GM21528 (cell line): Measurements from ENCODE around the gene ADAT3.

Experiments
- ATAC-seq: cut with Tn5 transposase; IDR thresholded peaks from one replicate; pipeline ENCODE4 v1.9.1; 2021; ENCODE audit warnings: mild to moderate bottlenecking, moderate library complexity; ENCODE audit not compliant: unreplicated experiment, low FRiP score

The ADAT3 gene

DNA sequence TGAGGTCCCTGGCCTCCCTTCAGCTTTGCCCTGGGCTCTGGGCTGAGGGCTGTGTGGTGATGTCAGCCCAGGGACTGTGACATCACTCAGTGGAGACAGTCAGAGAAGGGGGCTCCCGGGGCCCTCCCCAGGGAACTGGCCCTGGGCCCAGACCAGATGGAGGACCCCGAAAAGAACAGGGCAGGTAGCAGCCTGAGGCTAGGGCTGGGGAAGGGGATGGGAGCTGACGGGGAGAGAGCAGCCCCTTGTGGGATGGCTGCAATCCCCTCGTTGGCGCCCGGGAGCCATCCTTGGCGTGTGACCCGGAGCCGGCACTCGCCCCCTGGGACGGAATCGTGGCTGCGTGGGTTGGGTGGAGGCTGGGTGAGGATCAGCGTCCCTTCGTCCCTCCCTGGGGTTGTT lies 49.3 kb downstream of the ADAT3 start:
- ATAC-seq, result no peak

DNA sequence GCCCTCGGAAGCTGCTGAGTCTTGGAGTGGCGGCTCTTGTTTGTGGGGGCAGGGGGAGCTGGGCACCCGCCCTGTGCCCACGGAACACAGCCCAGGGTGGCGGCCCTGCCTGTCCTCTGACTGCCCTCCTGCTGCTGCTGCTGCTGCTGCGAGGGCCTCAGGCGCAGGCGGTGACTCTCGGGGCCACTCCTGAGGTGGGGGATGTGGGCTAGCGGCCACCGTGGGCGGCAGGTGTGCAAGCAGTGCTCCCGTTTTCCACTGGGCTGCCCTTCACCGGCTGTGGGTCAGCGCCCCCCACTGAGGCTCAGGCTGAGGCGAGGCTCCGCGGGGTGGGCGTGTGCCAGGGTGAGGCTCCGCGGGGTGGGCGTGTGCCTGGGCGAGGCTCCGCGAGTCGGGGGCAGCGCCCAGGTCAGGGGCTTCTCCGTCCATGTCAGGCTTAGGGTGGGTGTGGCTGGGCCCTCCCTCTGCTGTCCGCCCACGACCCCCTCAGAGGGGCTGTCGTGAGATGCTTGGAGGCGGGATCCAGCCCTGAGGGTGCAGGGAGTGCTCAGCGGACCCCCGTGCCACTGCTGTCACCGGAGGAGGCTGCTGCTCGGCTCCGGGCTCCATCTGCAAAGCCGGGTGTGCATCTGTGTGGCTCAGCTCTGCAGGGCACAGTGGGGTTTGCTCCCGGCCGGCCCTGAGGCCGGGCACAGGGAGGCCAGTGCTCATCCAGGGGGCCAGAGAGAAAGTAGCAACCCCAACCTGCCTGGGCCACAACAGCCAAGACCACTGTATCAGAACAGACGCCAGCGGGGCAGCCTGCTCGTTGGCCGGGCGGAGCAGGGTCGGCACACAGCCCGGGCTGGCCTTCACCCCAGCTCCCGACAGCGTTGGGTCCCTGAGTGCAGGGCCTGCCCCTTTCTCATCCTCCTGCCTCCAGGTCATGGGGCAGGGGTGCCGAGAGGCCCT lies 50.2 kb downstream of the ADAT3 start:
- no peak for ATAC-seq

DNA sequence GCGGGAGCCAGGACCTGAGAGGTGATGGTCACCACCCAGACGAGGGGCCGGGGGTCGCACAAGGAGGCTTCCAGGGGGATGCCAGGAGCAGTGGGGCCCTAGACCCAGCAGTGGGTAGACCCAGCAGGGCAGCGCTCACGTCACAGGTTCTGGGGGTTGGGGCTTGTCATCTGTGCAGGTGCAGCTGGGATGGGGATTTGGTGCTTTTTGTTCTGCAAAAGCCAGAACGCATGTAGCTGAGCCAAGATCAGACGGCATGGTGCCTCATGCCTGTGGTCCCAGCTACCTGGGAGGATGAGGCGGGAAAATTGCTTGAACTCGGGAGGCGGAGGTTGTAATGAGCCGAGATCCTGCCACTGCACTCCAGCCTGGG lies 50.9 kb downstream of the ADAT3 start:
- ATAC-seq, result no peak

DNA sequence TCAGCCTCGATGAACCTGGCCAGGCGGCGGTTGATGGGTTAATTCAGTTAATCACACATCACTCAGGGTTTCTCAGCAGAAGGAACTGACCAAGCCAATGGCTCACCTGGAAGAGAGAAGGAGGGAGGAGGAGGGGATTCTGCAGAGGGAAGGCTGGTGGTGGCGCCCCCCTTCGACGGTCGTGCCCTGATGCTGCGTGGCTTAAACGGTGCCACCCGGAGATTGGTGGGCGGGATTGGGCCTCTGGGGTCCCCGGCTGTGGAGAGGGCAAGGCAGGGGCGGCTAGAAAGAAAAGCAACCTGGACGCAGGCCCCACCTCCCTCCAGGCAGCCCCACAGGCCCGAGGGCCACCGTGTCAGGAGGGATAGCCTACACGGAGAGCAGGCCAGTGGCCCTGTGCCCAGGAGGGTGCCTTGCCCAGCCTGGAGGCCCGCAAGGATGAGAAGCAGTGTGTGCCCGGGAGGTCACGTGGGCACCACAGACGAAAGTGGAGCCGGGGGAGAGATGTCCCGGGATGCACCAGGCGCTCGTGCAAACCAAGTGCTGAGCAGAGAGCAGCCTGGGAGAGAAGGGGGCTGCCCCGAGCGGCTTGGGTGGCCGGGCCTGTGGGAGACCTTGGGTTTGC lies 51.8 kb downstream of the ADAT3 start:
- no peak for ATAC-seq

DNA sequence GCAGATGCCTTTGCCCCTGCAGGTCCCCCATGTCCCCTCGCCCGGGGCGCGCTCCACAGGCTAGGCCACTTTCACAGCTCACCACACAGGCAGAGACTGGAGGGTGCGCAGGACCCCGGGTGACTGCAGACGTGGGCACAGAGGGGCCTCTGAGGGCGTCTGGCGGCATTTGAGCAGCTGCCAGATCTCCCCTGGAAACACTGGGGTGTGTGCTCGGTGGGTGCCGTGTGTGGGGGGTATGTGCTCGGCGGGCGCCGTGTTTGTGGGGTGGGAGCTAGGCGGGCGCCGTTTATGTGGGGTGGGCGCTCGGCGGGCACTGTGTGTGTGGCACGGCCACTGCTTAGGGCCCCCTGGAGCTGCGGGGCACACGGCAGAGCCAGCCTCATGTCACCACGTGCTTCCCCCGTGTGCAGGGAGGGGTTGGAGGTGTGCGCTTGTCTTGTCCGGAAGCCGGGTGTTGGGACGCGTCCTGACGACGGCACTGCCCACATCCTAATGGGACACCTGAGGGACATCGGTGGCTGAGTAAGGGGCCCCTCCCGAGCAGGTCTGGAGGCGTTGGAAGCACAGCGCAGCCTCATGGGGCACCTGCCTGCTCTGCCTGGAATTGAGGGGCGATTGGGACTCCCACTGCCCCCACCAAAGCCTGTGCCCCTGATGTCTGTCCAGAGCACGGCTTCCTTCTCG lies 52.5 kb downstream of the ADAT3 start:
- no peak for ATAC-seq

DNA sequence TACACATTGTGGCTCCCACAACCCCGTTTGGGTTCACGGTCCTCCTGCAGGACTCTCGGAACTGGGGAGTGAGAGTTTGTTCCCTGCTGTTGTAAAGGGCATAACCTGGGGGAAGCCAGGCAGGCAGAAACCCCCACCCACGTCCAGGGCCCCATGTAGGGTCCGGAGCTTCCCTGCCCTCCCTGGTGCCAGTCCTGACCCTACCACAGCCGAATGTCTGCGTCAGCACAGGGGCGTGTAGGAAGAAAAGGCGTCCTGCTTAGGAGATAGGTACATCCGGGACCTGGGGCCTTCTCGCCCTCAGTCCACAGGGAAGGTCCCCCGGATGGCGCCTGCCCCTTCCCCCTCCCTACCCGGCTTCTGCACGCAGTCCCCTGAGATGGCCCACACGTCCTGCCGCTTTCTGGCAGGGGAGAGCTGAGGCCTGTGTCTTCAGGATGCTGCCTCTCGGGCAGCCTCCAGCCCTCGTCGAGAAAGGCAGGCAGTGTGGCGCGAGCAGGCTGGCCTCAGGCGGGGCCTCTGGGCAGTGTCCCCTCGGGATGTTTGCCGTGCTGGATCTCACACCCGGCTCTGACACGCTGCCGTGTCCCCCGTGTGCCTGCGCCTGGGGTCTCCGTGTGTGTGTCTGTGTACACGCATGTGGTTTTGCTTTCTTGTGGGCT lies 54.9 kb downstream of the ADAT3 start:
- ATAC-seq, result no peak

DNA sequence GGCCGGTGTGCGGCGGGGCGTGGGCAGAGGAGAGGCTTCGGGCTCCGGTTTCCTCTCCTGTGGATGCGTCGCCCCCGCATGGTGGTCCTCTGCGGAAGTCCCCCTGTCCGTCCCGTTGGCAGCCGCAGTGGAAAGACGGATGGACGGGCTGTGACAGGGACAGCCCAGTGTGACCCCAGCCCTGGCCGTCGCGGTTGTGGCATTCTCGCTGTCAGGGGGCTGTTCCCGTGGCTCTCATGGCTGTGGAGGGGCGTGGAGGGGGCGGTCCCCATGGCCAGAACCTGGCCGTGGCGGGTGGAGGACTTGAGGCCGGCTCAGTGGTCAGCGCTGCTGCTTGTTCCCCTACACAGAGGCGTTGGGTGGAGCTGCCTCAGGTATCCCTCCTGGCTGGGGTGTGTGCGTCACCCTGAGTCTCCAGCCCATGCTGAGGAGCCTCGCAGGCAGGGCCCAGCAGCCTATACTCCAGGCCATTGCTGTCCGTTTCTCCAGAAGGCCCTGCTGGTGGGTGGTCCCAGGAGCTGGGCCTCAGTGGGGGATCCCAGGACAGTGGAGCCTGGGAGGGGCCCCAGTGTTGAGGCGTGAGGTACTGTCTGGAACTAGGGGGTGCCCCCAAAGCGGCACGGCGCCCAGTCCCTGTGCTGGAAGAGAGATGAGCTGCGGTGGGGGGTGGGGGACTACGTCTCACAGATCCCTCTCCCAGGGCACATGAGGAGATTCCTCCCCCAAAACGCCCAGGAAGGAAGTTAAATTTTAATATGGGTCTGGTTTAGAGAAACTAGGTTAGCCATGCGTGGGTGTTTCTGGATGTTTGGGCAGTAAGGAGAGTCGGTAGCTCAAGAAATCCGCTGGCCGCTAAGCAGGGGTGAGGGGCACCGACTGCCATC lies 56.0 kb downstream of the ADAT3 start:
- no peak for ATAC-seq

DNA sequence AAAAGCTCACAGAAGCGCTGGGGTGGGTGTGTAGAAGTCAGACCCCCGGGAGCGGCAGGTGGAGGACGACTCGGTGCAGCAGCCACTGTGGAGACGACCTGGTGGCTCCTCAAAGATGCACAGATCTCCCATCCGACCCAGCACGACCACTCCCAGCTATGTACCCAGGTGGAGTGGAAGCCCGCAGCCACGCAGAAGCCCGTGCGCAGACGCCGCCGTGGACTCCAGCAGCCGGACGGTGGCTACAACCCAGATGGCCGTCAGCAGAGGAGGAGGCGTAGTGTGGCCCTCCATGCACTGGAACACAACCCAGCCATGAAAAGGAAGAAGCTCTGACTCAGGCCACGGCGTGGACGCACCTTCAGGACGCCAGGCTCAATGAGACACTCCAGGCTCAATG lies 57.5 kb downstream of the ADAT3 start:
- ATAC-seq, result no peak
